OCI-LY3 (cell line): ENCODE data around the gene POLD4.

Source experiments
- H2AFZ ChIP-seq: fragments of 200-600, 300-600 bp; shearing (Covaris generic); 2 replicates; pipeline ENCODE4 v1.6.0; 2014; ENCODE audit warnings: antibody characterized with exemption, low read depth, low read length
- H3K27ac ChIP-seq: fragments of 200-600, 300-600 bp; sonication (generic); 2 replicates; pipeline ENCODE4 v1.5.1; 2014; ENCODE audit warnings: mild to moderate bottlenecking, low read length, moderate library complexity, mixed read lengths
- H3K27me3 ChIP-seq: fragments of 200-600, 300-600 bp; sonication (generic); 2 replicates; pipeline ENCODE4 v1.6.1; 2014; ENCODE audit warnings: low read depth, low read length, mixed read lengths
- H3K36me3 ChIP-seq: fragments of 200-600, 300-600 bp; sonication (generic); replicated peaks from 2 replicates; pipeline ENCODE3; 2014; ENCODE audit warnings: low read depth, low read length, mixed read lengths
- H3K4me1 ChIP-seq: fragments of 300-600, 200-600 bp; sonication (generic); 2 replicates; pipeline ENCODE4 v1.6.1; 2014; ENCODE audit warnings: low read length, mixed read lengths
- H3K4me2 ChIP-seq: fragments of 200-600, 300-600 bp; sonication (generic); 2 replicates; pipeline ENCODE4 v1.6.1; 2014; ENCODE audit warnings: low read length, mixed read lengths
- H3K4me3 ChIP-seq: fragments of 300-600, 200-600 bp; sonication (generic); 2 replicates; pipeline ENCODE4 v1.5.1; 2014; ENCODE audit warnings: antibody characterized with exemption, mild to moderate bottlenecking, low read length, moderate library complexity
- H3K79me2 ChIP-seq: fragments of 300-600, 200-600 bp; shearing (Covaris generic); 2 replicates; pipeline ENCODE4 v1.6.1; 2014; ENCODE audit warnings: mild to moderate bottlenecking, low read length, mixed read lengths
- H3K9ac ChIP-seq: fragments of 300-600, 200-600 bp; shearing (Covaris generic); 2 replicates; pipeline ENCODE4 v1.6.0; 2014; ENCODE audit warnings: mild to moderate bottlenecking, low read length, moderate library complexity
- H3K9me3 ChIP-seq: fragments of 200-600, 300-600 bp; shearing (Covaris generic); 2 replicates; pipeline ENCODE4 v1.6.1; 2014; ENCODE audit warnings: low read length, mixed read lengths; ENCODE audit not compliant: insufficient read depth
- H4K20me1 ChIP-seq: fragments of 200-600, 300-600 bp; sonication (generic); 2 replicates; pipeline ENCODE4 v1.6.1; 2016; ENCODE audit warnings: low read length, mixed read lengths; ENCODE audit not compliant: insufficient read depth
- EZH2phosphoT487 ChIP-seq: fragments of 200-600 bp; shearing (Covaris generic); IDR thresholded peaks from 2 replicates; pipeline ENCODE4 v1.6.1; 2018; ENCODE audit warnings: antibody characterized with exemption, mixed run types, low read depth
- TF ChIP-seq, protein P1 (sequence below): fragments of 200-600, 300-600 bp; sonication (generic); IDR thresholded peaks from 2 replicates; pipeline ENCODE4 v1.5.1; 2014; ENCODE audit warnings: antibody characterized with exemption, low read length, low read depth

POLD4 gene

DNA sequence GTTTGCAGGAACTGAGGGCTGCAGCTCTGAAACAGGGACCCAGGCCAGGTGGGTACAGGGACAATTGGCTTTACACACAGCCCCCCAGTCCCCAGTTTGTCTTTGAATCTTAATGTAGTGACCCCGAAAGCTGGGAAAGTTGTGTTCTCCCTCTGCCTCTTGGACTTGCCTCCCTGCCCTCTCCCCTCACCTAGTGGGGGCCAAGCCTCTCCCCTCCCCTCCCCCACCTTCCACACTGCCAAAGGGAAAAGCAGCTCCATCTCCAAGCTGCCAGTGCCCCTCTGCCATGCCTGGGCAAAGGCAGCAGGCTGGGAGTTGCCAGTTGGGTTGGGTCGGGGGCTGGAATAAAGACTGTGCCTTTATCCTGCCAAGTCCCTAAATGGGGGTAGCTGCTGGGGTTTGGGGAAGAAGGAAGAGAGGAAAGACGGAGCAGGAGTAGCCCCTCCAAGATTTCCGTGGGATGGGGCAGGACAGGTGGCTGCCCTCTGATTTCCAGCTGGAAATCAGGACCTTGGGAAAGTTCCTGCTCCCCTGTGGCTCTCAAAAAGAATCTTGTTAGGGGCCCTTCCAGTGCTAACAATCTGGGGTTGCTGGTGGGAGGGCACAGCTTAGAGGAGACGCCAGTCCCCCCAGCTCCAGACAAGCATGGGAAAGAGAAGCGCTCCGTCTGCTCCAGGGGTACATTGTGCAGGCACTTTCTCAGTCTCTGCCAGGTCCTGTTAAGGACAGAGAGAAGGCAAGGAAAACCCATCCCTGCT is 22.9 kb upstream of the POLD4 start:
- no peak overlapping the region for H3K27ac ChIP-seq
- TF ChIP-seq EZH2phosphoT487 = no peak
- TF ChIP-seq, protein P1, sequence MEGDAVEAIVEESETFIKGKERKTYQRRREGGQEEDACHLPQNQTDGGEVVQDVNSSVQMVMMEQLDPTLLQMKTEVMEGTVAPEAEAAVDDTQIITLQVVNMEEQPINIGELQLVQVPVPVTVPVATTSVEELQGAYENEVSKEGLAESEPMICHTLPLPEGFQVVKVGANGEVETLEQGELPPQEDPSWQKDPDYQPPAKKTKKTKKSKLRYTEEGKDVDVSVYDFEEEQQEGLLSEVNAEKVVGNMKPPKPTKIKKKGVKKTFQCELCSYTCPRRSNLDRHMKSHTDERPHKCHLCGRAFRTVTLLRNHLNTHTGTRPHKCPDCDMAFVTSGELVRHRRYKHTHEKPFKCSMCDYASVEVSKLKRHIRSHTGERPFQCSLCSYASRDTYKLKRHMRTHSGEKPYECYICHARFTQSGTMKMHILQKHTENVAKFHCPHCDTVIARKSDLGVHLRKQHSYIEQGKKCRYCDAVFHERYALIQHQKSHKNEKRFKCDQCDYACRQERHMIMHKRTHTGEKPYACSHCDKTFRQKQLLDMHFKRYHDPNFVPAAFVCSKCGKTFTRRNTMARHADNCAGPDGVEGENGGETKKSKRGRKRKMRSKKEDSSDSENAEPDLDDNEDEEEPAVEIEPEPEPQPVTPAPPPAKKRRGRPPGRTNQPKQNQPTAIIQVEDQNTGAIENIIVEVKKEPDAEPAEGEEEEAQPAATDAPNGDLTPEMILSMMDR = no peak
- H4K20me1 ChIP-seq = peaks cover 2% of the 10 kb centered on the region; the same call in 1 of the 2 replicates
- H3K36me3 ChIP-seq = no peaks in the 10 kb centered on the region
- peaks cover 34% of the 10 kb centered on the region for H3K4me1 ChIP-seq
- H3K4me2 ChIP-seq = no peak overlapping the region
- H3K79me2 ChIP-seq = peaks cover 19% of the 10 kb centered on the region
- H3K9me3 ChIP-seq = no peaks in the 10 kb centered on the region
- no peak overlapping the region for H2AFZ ChIP-seq
- H3K27me3 ChIP-seq = peaks cover 18% of the 10 kb centered on the region
- H3K4me3 ChIP-seq = no peak overlapping the region
- H3K9ac ChIP-seq = no peak overlapping the region

DNA sequence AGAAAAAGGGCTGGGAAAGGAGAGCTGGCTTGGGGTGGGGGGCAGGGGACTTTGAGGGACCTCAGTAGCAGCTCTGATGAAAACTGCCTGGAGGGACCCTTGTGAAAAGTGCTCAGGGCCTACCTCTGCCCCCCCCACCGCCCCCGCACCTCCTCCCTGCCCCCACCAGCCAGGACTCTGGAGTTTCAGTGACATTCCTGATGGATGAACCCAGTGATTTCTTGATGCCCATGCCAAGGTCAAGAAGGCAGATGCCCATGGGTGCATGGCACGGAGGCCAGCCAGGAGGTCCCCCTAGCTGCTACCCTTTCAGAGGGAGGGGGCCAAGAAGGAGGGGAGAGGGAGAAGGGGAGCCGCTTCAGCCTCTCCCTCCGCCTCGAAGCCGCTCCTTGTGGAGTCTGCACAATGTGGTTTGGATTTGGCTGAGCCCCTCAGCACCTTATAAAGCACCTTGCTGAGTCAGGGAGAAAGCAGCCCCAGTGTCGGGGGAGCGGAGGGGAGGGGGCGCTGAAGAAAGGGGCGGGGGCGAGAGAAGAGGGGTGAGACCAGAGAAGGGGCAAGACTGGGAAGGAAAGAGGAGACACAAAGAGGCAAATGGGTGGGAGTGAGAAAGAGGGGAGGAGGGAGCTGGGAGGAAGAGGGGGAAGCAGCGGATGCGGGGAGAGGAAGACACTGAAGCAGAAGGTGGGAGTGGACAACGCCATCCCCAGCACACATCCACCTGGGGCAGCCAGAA is 22.1 kb upstream of the POLD4 start:
- H3K36me3 ChIP-seq = no peaks in the 10 kb centered on the region
- peaks cover 9% of the 10 kb centered on the region; the same call in 1 of the 2 replicates for H4K20me1 ChIP-seq
- H3K27me3 ChIP-seq = peaks cover 18% of the 10 kb centered on the region
- H3K4me3 ChIP-seq = no peak overlapping the region
- H3K4me1 ChIP-seq = peaks cover 30% of the 10 kb centered on the region
- H2AFZ ChIP-seq = no peak overlapping the region
- TF ChIP-seq EZH2phosphoT487 = no peak
- TF ChIP-seq, protein P1 = no peak
- H3K9ac ChIP-seq = no peak overlapping the region
- no peak overlapping the region for H3K27ac ChIP-seq
- H3K9me3 ChIP-seq = no peaks in the 10 kb centered on the region
- no peak overlapping the region for H3K4me2 ChIP-seq
- H3K79me2 ChIP-seq = peaks cover 27% of the 10 kb centered on the region

DNA sequence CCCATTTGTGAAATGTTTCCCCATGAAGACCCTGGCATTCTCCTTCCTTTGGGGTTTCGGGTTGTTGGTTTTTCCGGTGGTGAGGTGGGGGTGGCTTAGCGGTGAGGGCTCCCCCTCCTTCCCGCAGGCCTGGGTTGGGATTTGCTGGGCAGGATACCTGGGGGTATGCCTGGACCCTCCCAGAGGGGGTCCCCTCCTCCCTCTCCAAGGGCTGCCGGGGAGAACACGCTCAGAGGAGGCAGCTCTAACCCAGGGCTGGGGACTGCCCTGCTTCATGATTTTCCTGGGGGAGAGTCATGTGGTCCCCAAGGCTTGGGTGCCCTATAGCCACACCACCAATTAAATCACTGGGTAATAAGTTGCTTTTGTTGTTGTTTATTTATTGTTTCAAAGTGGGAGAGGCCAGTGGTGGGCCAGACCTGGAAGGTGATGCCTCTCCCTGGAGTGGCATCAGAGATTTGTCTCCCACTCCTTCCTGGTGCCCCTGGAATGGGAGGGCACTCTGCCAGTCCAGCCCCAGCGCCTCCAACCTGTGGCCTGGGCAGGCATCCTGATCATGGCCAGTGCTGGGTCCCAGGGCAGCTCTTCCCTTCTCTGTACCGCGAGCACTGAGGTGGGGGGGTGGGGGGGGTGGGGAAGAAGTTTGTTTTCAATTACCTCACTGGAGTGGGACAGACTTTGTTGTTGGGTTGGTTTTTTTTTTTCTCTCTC is 21.4 kb upstream of the POLD4 start:
- Histone ChIP-seq H3K9ac (peak overlapping the region; percentile 97), H3K27ac (peak overlapping the region; percentile 69; the same call in 1 of the 2 replicates), H3K4me2 (peak overlapping the region; percentile 99)

More for the DNA sequence above, 21.4 kb upstream of the POLD4 start:
- H2AFZ ChIP-seq = peak overlapping the region; percentile 30; the same call in 1 of the 2 replicates
- peaks cover 27% of the 10 kb centered on the region for H3K79me2 ChIP-seq
- peaks cover 29% of the 10 kb centered on the region for H3K4me1 ChIP-seq
- H4K20me1 ChIP-seq = peaks cover 10% of the 10 kb centered on the region; the same call in 1 of the 2 replicates
- peaks cover 18% of the 10 kb centered on the region for H3K27me3 ChIP-seq
- TF ChIP-seq EZH2phosphoT487 = no peak
- TF ChIP-seq, protein P1 = no peak
- H3K36me3 ChIP-seq = no peaks in the 10 kb centered on the region
- H3K9me3 ChIP-seq = no peaks in the 10 kb centered on the region
- H3K4me3 ChIP-seq = peak overlapping the region; percentile 92
